Right cardiac atrium (tissue), 5 donors: ENCODE measurements around the gene S100A2. TPM values are rescaled to one million over a fixed set of nuclear protein-coding genes. Genes with fewer than 3 reads are reported as not detected.
A peak's percentile ranks its signal among the peaks of the same experiment; 100 is the strongest.

Experiments
- ATAC-seq, 2 donors: fragments of 200-7000 bp; cut with Tn5 transposase; one replicate each; pipeline versions ENCODE4 v1.8.0 to v1.9.1; 2020; ENCODE audit warnings: moderate library complexity in 2 of 2, mild to moderate bottlenecking in 1 of 2
- DNase-seq, 3 donors: peaks; one replicate each; pipeline ENCODE4 v3.0.0-alpha.2; 2020
- H3K27ac ChIP-seq: one replicate; pipeline ENCODE4 v1.5.1; 2013; ENCODE audit warnings: mild to moderate bottlenecking, low read length, control low read depth, moderate library complexity
- H3K27me3 ChIP-seq: one replicate; pipeline ENCODE4 v1.6.1; 2013; ENCODE audit not compliant: control insufficient read depth, insufficient read depth
- H3K4me1 ChIP-seq: one replicate; pipeline ENCODE4 v1.6.1; 2013; ENCODE audit warnings: low read length; ENCODE audit not compliant: control insufficient read depth, insufficient read depth
- H3K4me3 ChIP-seq: one replicate; pipeline ENCODE4 v1.5.1; 2013; ENCODE audit warnings: low read length, control low read depth
- H3K9me3 ChIP-seq: one replicate; pipeline ENCODE4 v1.6.1; 2013; ENCODE audit warnings: low read length; ENCODE audit not compliant: control insufficient read depth
- WGBS: extraction: QIAGEN DNeasy Blood & Tissue Kit; methylation state at CpG from one replicate; pipeline ENCODE4 v1.1.7; 2013; 5-methylcytosine and 5-hydroxymethylcytosine counted together
- intact Hi-C, 4 donors: fragments of 100-400 bp; cut with DNase I; formaldehyde crosslinking; loops; one replicate each; pipeline versions ENCODE4 v1.11.0 to v1.14.0; 2022 to 2023
- long read RNA-seq, 4 donors: library from polyadenylated mRNA; unstranded; transcript quantifications; one replicate each; pipeline ENCODE4 v2.0.0, GENCODE V29; 2020 to 2021
- polyA plus RNA-seq: library from polyadenylated mRNA; stranded (reverse); fragments of 200-250 nt; gene quantifications from one replicate; pipeline ENCODE4 v1.2.3, GENCODE V29; 2013
- total RNA-seq, 4 donors: library from RNA; stranded (reverse); fragmentation: NEBNext Ultra II Directional; extraction: Animal tissue kit (Norgen Biotek cat#: 25700); gene quantifications; one replicate each; pipeline ENCODE4 v1.2.1, GENCODE V29; 2021
- donor health status: healthy with polysubstance abuse.
- donor health status: DM: no; HTN: yes; CAD: no.
- donor health status: DM: no; HTN: no; CAD: no.
- donor health status: DM: no; HTN: yes; CAD: no; lungs with severe emphysema.
- donor health status: DM: yes; HTN: yes; CAD: no.

The S100A2 gene
- total RNA-seq (1 to 10 TPM in 1 of 4 donors, under 1 TPM in 3; 0.92 to 1.2 (median 0.97) TPM), polyA plus RNA-seq (3.7 TPM)
- long read RNA-seq, donor 1, result 0 reads
- long read RNA-seq, donor 2, result 0 reads
- long read RNA-seq, donor 3, partial matches to known transcripts, result 0 of 1 reads
- long read RNA-seq, donor 3, other reads (novel, unspliced or antisense), result 0 of 1 reads
- long read RNA-seq, donor 4, partial matches to known transcripts, result 0 of 1 reads
- long read RNA-seq, donor 4, other reads (novel, unspliced or antisense), result 0 of 1 reads

- intact Hi-C loops, result loop anchor here in 2 of 4 donors (5.0 kb wide), 2 partner anchors 33 to 53 kb away; no protein-coding TSS in a partner anchor
- no peak within 1 kb of the TSS for H3K4me3 ChIP-seq
- H3K4me1 ChIP-seq, result peaks cover 22% of the 10 kb centered on the region
- peak; percentile 18 to 55 for ATAC-seq
- H3K9me3 ChIP-seq, result no peaks in the 10 kb centered on the region
- 55% methylated on average over 8 of the region's 8 CpGs for WGBS
- H3K27ac ChIP-seq, result peak within 1 kb of the TSS; percentile 76
- DNase-seq, result peak in 2 of 3 donors; percentile 66 to 67
- H3K27me3 ChIP-seq, result no peaks in the 10 kb centered on the region
Measured at GRCh38 chr1:153565529-153566374, at the start of gene S100A2. TSS of gene S100A2 (minus strand) at chr1:153565844. CDS start at chr1:153563877, 1,967 bp downstream.

DNA sequence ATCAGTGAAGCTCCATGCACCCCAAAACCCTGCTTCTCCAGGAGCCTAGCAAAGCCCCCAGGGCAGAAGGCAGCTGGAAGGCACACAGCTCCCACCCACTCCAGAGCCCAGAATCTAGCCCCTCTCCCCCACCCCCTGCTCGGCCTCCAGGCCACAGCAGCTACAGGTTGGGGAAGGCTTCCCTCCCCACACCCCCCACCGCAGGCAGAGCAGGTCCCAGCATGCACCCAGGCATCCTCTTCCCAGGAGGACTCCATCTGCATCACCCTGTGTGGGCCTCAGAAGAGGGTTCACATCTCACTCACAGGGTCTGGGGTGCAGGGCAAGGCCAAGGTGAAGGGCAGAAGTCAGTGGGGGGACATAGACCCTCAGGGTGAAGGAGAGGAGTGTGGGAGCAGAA is 49.8 kb upstream of the S100A2 start:
- 97% methylated on average over 2 of the region's 2 CpGs for WGBS
- Histone ChIP-seq H3K27me3 (no peaks in the 10 kb centered on the region), H3K9me3 (no peaks in the 10 kb centered on the region), H3K4me3 (no peak overlapping the region), H3K27ac (no peak overlapping the region), H3K4me1 (peaks cover 14% of the 10 kb centered on the region)
- DNase-seq (no peak), ATAC-seq (no peak)
- intact Hi-C loops, result no loop called here

- no peak for DNase-seq
- no peak overlapping the region for H3K27ac ChIP-seq
- no peaks in the 10 kb centered on the region for H3K27me3 ChIP-seq
- 93% methylated on average over 7 of the region's 7 CpGs for WGBS
- no peak for ATAC-seq
- intact Hi-C loops, result loop anchor here in 1 of 4 donors (5.0 kb wide), 1 partner anchor 43 kb away; no protein-coding TSS in a partner anchor
- H3K4me3 ChIP-seq, result no peak overlapping the region
- no peaks in the 10 kb centered on the region for H3K9me3 ChIP-seq
- H3K4me1 ChIP-seq, result peaks cover 19% of the 10 kb centered on the region
Measured at GRCh38 chr1:153614906-153615305, 49.3 kb upstream of the S100A2 start.

DNA sequence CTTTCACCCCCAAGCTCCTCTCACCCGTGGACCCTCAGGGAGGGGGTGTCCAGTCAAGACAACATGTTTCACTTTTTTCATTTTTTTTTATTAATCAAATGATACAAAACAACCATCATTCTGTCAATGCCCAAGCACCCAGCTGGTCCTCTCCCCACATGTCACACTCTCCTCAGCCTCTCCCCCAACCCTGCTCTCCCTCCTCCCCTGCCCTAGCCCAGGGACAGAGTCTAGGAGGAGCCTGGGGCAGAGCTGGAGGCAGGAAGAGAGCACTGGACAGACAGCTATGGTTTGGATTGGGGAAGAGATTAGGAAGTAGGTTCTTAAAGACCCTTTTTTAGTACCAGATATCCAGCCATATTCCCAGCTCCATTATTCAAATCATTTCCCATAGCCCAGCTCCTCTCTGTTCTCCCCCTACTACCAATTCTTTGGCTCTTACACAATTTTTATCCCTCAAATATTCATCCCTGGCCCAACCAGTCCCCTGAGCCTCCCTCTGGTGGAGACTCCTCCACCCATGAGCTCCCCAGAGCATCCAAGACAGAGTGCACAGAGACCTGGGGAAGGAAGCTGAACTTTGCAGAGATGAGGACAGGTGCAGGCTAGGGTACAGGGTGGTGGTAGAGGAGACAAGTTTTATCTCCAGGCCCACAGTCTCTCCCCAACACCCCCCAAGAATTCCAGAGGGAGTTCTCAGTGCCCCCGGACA is 48.7 kb upstream of the S100A2 start:
- no peaks in the 10 kb centered on the region for H3K27me3 ChIP-seq
- H3K4me3 ChIP-seq, result no peak overlapping the region
- 70% methylated on average over 2 of the region's 2 CpGs for WGBS
- peaks cover 20% of the 10 kb centered on the region for H3K4me1 ChIP-seq
- no peak overlapping the region for H3K27ac ChIP-seq
- DNase-seq (no peak), ATAC-seq (no peak)
- H3K9me3 ChIP-seq, result no peaks in the 10 kb centered on the region
- intact Hi-C loops, result loop anchor here in 1 of 4 donors (5.0 kb wide), 1 partner anchor 42 kb away; no protein-coding TSS in a partner anchor

GRCh38 chr1:153613406-153613805 is 47.8 kb upstream of the S100A2 start:
- Histone ChIP-seq H3K4me1 (peaks cover 23% of the 10 kb centered on the region), H3K4me3 (no peak overlapping the region), H3K9me3 (no peaks in the 10 kb centered on the region), H3K27ac (no peak overlapping the region), H3K27me3 (no peaks in the 10 kb centered on the region)
- 76% methylated on average over 5 of the region's 5 CpGs for WGBS
- DNase-seq (no peak), ATAC-seq (no peak)
- intact Hi-C loops, result loop anchor here in 1 of 4 donors (5.0 kb wide), 1 partner anchor 41 kb away; no protein-coding TSS in a partner anchor

DNA sequence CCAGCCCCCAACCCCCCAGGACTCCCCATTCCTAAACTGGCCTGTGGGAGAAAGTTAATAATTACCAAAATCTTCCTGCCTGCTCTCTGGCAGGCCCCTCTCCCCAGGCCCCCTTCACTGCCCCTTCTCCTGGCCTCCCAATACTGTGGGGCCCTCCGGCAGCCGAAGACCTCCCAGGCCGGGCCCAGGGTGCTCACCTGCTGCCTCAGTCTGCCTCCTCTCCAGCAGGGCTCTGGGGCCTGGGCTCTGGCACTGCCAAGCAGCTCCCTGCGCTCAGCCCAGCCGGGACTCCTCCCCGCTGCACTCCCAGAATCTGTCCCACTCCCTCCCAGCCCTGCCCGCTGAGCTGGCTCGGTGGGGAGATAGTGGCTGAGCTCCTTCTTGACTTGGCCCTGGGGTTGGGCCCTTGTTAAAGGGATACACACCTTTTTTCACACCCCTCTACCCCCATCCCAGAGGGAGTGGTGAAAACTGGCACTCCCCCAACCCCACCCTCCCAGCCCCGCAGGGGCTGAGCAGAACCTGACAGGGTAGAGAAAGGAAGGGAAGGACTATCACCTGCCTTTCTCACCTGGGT is 47.2 kb upstream of the S100A2 start, which contains the start of gene S100A16:
TSS of gene S100A16 (minus strand) at position 383 of the 577 bp plus-strand sequence. CDS start 4,986 bp downstream, outside the sequence.
- 37% methylated on average over 9 of the region's 9 CpGs for WGBS
- H3K9me3 ChIP-seq, result no peaks in the 10 kb centered on the region
- peak; percentile 71 to 85 for ATAC-seq
- H3K27ac ChIP-seq, result peak within 1 kb of the TSS; percentile 78
- DNase-seq, result peak; percentile 87 to 93 (median 92)
- peak within 1 kb of the TSS; percentile 70 for H3K4me3 ChIP-seq
- intact Hi-C loops, result loop anchor here in 1 of 4 donors (5.0 kb wide), 1 partner anchor 41 kb away; no protein-coding TSS in a partner anchor
- H3K27me3 ChIP-seq, result no peaks in the 10 kb centered on the region
- peaks cover 23% of the 10 kb centered on the region for H3K4me1 ChIP-seq

- intact Hi-C loops, result loop anchor here in 1 of 4 donors (5.0 kb wide), 1 partner anchor 40 kb away; no protein-coding TSS in a partner anchor
- peak overlapping the region; percentile 78 for H3K27ac ChIP-seq
- H3K9me3 ChIP-seq, result no peaks in the 10 kb centered on the region
- ATAC-seq (peak in 1 of 2 donors; percentile 18), DNase-seq (peak in 1 of 3 donors; percentile 67)
- peak overlapping the region; percentile 70 for H3K4me3 ChIP-seq
- no peaks in the 10 kb centered on the region for H3K27me3 ChIP-seq
- peaks cover 23% of the 10 kb centered on the region for H3K4me1 ChIP-seq
- WGBS, result 39% methylated on average over 11 of the region's 11 CpGs
Measured at GRCh38 chr1:153612111-153612754, 46.6 kb upstream of the S100A2 start.

GRCh38 chr1:153611356-153611755 is 45.7 kb upstream of the S100A2 start:
- DNase-seq (no peak), ATAC-seq (no peak)
- Histone ChIP-seq H3K9me3 (no peaks in the 10 kb centered on the region), H3K27ac (peak overlapping the region; percentile 78), H3K4me1 (peaks cover 15% of the 10 kb centered on the region), H3K27me3 (no peaks in the 10 kb centered on the region), H3K4me3 (peak overlapping the region; percentile 70)
- intact Hi-C loops, result loop anchor here in 1 of 4 donors (5.0 kb wide), 1 partner anchor 39 kb away; no protein-coding TSS in a partner anchor
- 64% methylated on average over 1 of the region's 1 CpG for WGBS

DNA sequence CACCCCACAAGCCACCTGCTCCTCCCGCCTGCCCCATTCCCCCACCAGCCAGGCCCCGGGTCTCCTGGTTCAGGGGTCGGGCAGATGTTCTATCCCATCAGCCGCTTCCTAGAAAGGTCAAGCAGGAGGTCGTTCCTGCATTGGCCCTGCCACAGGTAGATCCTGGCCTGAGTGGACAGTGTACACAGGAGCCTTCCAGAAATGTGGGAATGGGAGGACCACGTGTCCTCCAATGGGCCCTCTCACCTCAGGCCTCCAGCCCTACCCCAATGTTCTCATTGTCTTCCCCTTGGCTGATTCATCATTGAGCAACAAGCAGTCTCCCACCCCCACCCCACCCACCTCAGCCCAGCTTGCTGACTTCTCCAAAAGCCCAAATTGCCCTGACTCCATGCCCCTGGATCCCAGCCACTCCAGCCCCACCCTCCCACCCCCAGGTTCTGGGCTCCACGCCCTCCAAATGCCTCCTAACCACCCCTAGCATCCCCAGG is 45.2 kb upstream of the S100A2 start:
- no peak for ATAC-seq
- 86% methylated on average over 7 of the region's 7 CpGs for WGBS

More for the DNA sequence above, 45.2 kb upstream of the S100A2 start:
- peak overlapping the region; percentile 13 for H3K27ac ChIP-seq
- H3K4me1 ChIP-seq, result peaks cover 12% of the 10 kb centered on the region
- no peak for DNase-seq
- no peaks in the 10 kb centered on the region for H3K9me3 ChIP-seq
- no peaks in the 10 kb centered on the region for H3K27me3 ChIP-seq
- H3K4me3 ChIP-seq, result no peak overlapping the region
- intact Hi-C loops, result loop anchor here in 1 of 4 donors (5.0 kb wide), 1 partner anchor 39 kb away; no protein-coding TSS in a partner anchor
